Esophagus muscularis mucosa (tissue), 3 donors: Measurements from ENCODE around the gene UBXN2A.
A peak's percentile ranks its signal among the peaks of the same experiment; 100 is the strongest.

Experiments
- CTCF ChIP-seq, 3 experiments: fragments of 200-600 bp in 2 of 3; fragments of 450-650 bp in 1 of 3; sonication (generic) in 2 of 3; IDR thresholded peaks; one replicate each; pipeline ENCODE4 v1.5.1; 2017 to 2019; ENCODE audit warnings: antibody characterized with exemption in 3 of 3, mild to moderate bottlenecking in 2 of 3, moderate library complexity in 1 of 3
- POLR2A ChIP-seq: fragments of 450-650 bp; IDR thresholded peaks from one replicate; pipeline ENCODE4 v1.6.1; 2017; ENCODE audit warnings: antibody characterized with exemption, moderate library complexity, mild to moderate bottlenecking, low read depth
- POLR2AphosphoS5 ChIP-seq, 2 donors: sonication (generic); formaldehyde crosslinking; IDR thresholded peaks; one replicate each; pipeline ENCODE4 v1.6.1; 2017; ENCODE audit warnings: antibody characterized with exemption in 2 of 2

DNA sequence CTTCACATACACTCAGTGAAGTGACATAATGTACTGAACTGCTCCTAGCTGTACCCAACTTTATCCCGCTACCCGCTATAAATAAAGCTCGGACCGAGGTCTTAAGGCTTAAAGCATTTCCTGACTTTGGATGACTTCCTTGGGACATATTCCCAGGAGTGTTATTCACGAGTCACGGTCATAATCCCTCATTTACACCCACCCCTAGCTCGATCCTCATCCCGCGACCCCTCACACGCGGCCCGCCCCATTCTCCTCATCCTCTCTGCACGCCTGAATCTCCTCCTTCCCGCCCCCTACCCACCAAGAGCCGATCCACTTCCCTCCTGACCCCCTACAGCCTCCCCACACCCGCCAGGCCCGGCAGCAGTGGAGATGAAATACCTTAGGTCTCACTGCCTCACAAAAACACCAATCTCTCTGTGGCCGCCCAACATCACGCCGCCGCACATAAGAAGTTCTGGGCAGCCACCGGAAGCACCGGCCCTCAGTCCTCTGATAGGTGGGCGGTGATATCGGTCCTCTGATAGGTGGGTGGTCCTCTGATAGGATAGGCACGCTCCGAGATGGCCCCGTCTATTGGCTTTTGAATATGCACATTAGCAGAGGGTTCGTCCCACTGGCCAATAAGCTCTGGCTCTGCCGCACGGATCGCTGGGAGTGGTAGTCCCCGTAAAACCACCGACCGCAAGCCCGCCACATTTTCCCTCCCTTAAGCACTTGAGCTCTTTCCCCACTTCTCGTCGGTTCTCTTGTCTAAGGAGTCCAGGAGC, 106.9 kb downstream of the UBXN2A start, which contains the start of gene WDCP:
- TF ChIP-seq CTCF (IDR thresholded peaks at IDR 0.05): no peak
- peak; percentile 86 to 88 for TF ChIP-seq POLR2AphosphoS5 (IDR thresholded peaks at IDR 0.05)
- TF ChIP-seq POLR2A: no peak
